Measurements from ENCODE around the gene AP3B1. TPM values are rescaled to one million over a fixed set of nuclear protein-coding genes. Genes with fewer than 3 reads are reported as not detected.
"Not testable (repeated sequence)": the region's sequence is repeated elsewhere in the genome, so short reads cannot be mapped to it uniquely, and the experiment has no call there.

Gene AP3B1
- total RNA-seq, 3 donors from 2014 or later: 48.0 to 63.5 (median 48.2) TPM

- intact Hi-C loops (cut with DNase I; ENCODE audit: low total_unique reads): no loop called here
- Histone ChIP-seq H3K4me1 (no peaks in the 10 kb centered on the region), H3K9me3 (no peaks in the 10 kb centered on the region), H3K27ac (no peak overlapping the region), H3K27me3 (no peaks in the 10 kb centered on the region), H3K4me3 (no peak overlapping the region), H3K36me3 (no peaks in the 10 kb centered on the region)
- TF ChIP-seq CTCF (IDR thresholded peaks at IDR 0.05) (no peak), POLR2A (IDR thresholded peaks at IDR 0.05) (no peak), POLR2AphosphoS5 (IDR thresholded peaks at IDR 0.05) (no peak)
- DNase-seq (ENCODE audit: low spot score in 2 of 2): no peak
These were observed 83.4 kb downstream of the AP3B1 start for GRCh38 chr5:78211052-78211451.

GRCh38 chr5:78204241-78204640, 90.3 kb downstream of the AP3B1 start:
- TF ChIP-seq CTCF (IDR thresholded peaks at IDR 0.05): no peak
- TF ChIP-seq POLR2A (IDR thresholded peaks at IDR 0.05): no peak
- intact Hi-C loops (cut with DNase I; ENCODE audit: low total_unique reads): no loop called here
- Histone ChIP-seq H3K27ac (no peak overlapping the region), H3K9me3 (no peaks in the 10 kb centered on the region), H3K27me3 (no peaks in the 10 kb centered on the region), H3K36me3 (no peaks in the 10 kb centered on the region), H3K4me3 (no peak overlapping the region), H3K4me1 (no peaks in the 10 kb centered on the region)
- DNase-seq (ENCODE audit: low spot score in 2 of 2): no peak

- Histone ChIP-seq H3K27ac (no peak overlapping the region), H3K4me1 (no peaks in the 10 kb centered on the region), H3K9me3 (no peaks in the 10 kb centered on the region), H3K36me3 (no peaks in the 10 kb centered on the region), H3K27me3 (no peaks in the 10 kb centered on the region), H3K4me3 (no peak overlapping the region)
- intact Hi-C loops (cut with DNase I; ENCODE audit: low total_unique reads): no loop called here
- DNase-seq (ENCODE audit: low spot score in 2 of 2): no peak
- no peak for TF ChIP-seq CTCF (IDR thresholded peaks at IDR 0.05)
- no peak for TF ChIP-seq POLR2A (IDR thresholded peaks at IDR 0.05)
- no peak for TF ChIP-seq POLR2AphosphoS5 (IDR thresholded peaks at IDR 0.05)
These were observed 90.7 kb downstream of the AP3B1 start for GRCh38 chr5:78203815-78204214.

GRCh38 chr5:78190402-78190801, 104.1 kb downstream of the AP3B1 start:
- TF ChIP-seq POLR2A (IDR thresholded peaks at IDR 0.05): no peak

GRCh38 chr5:78188681-78189080, 105.8 kb downstream of the AP3B1 start:
- intact Hi-C loops (cut with DNase I; ENCODE audit: low total_unique reads); H3K4me1 ChIP-seq; DNase-seq (ENCODE audit: low spot score in 2 of 2); H3K27ac ChIP-seq; H3K4me3 ChIP-seq; H3K27me3 ChIP-seq; H3K36me3 ChIP-seq: not testable (repeated sequence)
- peaks cover 5 to 15% of the 10 kb centered on the region in 2 donors for H3K9me3 ChIP-seq

More at GRCh38 chr5:78190402-78190801, 104.1 kb downstream of the AP3B1 start:
- Histone ChIP-seq H3K27ac (no peak overlapping the region), H3K36me3 (no peaks in the 10 kb centered on the region), H3K4me1 (no peaks in the 10 kb centered on the region), H3K27me3 (no peaks in the 10 kb centered on the region), H3K9me3 (peaks cover 5 to 15% of the 10 kb centered on the region in 2 donors), H3K4me3 (no peak overlapping the region)
- intact Hi-C loops (cut with DNase I; ENCODE audit: low total_unique reads): no loop called here
- no peak for DNase-seq (ENCODE audit: low spot score in 2 of 2)

- intact Hi-C loops (cut with DNase I; ENCODE audit: low total_unique reads): no loop called here
- no peaks in the 10 kb centered on the region for H3K27me3 ChIP-seq
- no peak overlapping the region for H3K4me3 ChIP-seq
- no peak for DNase-seq (ENCODE audit: low spot score in 2 of 2)
- no peaks in the 10 kb centered on the region for H3K36me3 ChIP-seq
- peaks cover 5 to 15% of the 10 kb centered on the region in 2 donors for H3K9me3 ChIP-seq
- H3K27ac ChIP-seq: no peak overlapping the region
- no peaks in the 10 kb centered on the region for H3K4me1 ChIP-seq
- no peak for TF ChIP-seq POLR2A (IDR thresholded peaks at IDR 0.05)
- no peak for TF ChIP-seq POLR2AphosphoS5 (IDR thresholded peaks at IDR 0.05)
- no peak for TF ChIP-seq CTCF (IDR thresholded peaks at IDR 0.05)
These were observed 107.3 kb downstream of the AP3B1 start for GRCh38 chr5:78187172-78187571.
